Activated CD4-positive, CD25-positive, alpha-beta regulatory T cell treated with anti-CD3 and anti-CD28 coated beads, Interleukin-2, amount 50 U/mL, for 24 hours (primary cell): ENCODE measurements around the gene DLK2.

ENCODE experiments used
- ATAC-seq, 2 donors: fragments of 150-1000 bp; cut with Tn5 transposase; one replicate each; pipeline ENCODE4 v1.10.0; 2021; ENCODE audit warnings: mild to moderate bottlenecking in 1 of 2, moderate library complexity in 1 of 2

Gene DLK2

DNA sequence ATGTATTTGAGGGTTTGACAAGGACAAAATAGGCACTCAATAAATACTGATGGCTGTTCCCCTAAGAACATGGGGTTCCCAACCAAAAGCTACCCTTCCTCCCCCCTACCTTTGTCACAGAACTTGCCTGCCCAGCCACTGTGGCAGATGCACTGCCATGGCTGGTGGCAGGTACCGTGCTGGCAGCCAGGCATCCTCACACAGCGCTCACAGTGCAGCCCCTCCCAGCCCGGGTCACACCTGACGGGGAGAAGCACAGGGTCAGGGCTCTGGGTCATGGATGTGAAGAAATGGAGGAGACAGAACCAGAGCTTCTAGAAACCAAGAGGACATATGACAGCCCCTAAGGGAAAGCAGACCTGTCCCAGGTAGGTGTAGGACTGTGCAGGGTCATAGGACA is 2.5 kb downstream of the DLK2 start:
- no peak for ATAC-seq

DNA sequence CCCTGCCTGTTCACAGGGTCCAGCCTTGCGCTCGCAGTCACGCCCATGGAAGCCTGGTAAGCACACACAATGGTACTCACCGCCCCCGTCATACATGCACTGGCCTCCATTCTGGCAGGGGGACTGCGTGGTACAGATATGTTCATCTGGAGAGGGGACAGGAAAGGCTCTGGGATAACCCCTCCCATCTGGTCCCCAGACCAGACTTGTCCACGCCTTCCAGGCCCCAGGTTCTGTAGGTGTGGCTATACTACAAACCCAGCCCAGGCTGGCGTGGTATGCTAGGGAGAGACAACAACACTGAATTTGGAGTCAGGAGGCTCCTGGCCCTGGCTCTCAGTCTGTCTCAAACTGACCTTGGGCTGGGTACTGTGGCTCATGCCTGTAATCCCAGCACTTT is 3.4 kb downstream of the DLK2 start:
- no peak for ATAC-seq

DNA sequence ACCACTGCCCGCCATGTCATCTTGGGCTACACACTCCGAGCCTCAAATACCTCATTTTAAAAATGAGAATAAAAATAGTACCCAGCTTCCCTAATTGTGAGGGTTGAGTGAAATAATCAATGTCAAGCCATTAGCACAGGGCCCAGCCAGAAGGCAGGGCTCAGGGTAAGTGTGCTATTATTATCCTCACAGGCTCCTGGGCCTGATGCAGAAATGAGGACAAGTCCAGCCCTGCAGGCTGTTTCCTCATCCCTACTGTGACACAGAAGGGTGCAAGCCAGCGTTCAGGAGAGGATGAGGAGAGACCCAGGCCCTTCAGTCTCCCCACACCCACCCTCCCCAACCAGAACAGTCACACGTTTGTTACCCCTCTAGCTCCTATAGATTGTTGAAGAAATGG is 4.0 kb downstream of the DLK2 start:
- no peak for ATAC-seq

DNA sequence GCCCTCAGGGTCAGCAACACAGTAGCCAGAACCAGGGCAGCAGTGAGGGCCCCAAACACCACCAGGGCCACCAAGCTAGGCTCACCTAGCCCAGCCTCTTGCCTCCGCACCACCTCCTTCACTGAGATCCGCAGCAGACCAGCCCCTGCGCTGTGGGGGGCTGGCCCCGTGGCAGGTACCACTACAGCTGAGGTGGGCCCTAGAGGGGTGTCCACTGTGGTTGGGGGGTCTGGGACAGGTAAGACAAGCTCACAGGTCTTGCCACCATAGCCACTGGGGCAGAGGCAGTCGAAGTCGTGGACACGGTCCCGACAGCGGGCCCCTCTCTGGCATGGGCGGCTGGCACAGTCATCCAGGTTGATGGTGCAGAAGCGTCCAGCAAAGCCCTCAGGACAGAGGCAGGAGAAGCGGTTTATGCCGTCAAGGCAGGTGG is 4.6 kb downstream of the DLK2 start:
- ATAC-seq = no peak

DNA sequence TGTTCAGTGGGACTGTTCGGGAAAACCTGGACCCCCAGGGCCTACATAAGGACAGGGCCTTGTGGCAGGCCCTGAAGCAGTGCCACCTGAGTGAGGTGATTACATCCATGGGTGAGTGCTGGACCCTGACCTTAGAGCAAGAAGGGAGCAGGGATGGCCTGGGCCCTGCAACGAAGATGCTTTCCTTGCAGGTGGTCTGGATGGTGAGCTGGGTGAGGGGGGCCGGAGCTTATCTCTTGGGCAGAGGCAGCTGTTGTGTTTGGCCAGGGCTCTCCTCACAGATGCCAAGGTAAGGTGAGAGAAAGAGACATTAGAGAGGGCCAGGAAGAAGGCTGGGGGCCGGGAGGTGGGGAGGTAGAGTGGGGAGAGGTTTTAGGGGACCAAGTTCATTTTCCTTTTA is 6.4 kb downstream of the DLK2 start:
- ATAC-seq = no peak

DNA sequence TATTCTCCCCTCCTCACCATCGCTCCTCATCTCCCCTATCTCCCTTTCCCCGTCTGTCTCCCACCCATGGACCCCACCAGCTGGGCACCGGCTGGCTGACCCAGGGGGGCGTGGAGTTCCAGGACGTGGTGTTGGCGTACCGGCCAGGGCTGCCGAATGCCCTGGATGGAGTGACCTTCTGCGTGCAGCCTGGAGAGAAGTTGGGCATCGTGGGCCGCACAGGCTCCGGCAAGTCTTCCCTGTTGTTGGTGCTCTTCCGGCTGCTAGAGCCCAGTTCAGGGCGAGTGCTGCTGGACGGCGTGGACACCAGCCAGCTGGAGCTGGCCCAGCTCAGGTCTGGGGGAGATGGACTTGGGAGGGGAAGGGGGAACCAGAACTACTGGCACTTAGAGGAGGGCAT is 7.7 kb downstream of the DLK2 start:
- no peak for ATAC-seq

DNA sequence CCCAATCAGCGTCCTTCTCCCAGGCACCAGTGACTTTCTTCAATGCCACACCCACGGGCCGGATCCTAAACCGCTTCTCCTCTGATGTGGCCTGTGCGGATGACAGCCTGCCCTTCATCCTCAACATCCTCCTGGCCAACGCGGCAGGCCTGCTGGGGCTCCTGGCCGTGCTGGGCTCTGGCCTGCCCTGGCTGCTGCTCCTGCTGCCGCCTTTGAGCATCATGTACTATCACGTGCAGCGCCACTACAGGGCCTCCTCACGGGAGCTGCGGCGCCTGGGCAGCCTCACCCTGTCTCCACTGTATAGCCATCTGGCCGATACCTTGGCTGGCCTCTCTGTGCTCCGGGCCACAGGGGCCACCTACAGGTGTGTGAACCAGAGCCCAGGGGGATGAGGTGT is 9.8 kb downstream of the DLK2 start:
- ATAC-seq = no peak

DNA sequence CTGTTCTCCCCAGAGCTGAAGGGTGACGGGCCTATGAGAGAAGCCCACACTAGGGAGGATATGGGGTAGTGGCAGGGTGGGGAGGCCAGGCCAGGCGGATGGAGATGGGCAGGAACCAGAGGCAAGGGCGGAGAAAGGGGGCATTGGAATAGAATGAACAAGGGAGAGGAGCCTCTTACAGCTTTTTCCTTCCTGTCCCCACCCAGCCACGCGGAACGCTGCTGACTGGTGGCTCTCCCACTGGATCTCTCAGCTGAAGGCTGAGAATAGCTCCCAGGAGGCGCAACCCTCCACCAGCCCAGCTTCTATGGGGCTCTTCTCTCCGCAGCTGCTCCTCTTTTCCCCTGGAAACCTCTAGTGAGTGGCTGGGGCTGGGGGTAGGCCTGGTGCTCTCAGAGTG is 10.8 kb downstream of the DLK2 start:
- ATAC-seq = no peak

DNA sequence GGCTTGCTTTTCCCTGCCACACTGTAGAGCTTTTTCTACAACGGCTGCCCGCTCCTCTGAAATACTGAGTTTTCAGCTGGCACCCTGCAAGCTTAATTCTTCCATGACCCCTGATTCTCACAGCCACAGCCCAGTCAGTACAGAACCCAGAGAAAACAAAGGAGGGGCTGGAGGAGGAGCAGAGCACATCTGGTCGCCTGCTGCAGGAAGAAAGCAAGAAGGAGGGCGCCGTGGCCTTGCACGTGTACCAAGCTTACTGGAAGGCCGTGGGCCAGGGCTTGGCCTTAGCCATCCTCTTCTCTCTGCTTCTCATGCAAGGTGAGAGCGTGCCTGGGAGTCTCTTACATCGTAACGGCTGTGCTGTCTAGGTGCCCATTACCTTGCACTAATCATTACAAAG is 11.3 kb downstream of the DLK2 start:
- no peak for ATAC-seq

DNA sequence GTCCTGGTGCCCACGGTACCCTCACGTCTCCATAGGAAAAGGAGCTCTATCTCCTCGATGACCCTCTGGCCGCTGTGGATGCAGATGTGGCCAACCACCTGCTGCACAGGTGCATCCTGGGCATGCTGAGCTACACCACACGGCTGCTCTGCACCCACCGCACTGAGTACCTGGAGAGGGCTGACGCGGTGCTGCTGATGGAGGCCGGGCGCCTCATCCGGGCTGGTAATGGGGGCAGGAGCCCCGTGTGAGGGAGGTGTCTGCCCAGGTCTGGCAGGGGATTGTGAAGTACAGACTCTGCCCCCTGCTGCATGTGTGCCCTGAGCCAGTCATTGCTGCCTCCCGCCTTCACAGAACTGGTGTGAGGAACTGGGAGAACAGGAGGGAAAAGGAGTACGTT is 12.4 kb downstream of the DLK2 start:
- ATAC-seq = no peak

DNA sequence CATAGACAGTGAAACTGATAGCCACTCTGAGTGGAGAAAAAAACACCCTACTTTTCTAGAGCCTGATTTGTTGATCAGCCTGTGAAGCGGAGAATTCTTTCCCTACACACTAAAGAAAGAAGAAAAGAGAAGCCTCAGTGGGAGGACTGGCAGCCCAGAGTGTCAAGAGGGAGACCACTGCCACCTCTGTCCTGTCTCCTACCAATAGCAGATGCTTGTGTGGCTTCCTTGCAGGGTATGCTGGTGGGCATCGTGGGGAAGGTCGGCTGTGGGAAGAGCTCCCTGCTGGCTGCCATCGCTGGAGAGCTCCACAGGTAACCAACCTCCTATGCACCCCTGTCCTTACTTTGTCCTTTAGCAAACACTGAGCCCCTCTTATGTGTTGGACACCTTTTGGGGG is 17.6 kb downstream of the DLK2 start:
- ATAC-seq = no peak

DNA sequence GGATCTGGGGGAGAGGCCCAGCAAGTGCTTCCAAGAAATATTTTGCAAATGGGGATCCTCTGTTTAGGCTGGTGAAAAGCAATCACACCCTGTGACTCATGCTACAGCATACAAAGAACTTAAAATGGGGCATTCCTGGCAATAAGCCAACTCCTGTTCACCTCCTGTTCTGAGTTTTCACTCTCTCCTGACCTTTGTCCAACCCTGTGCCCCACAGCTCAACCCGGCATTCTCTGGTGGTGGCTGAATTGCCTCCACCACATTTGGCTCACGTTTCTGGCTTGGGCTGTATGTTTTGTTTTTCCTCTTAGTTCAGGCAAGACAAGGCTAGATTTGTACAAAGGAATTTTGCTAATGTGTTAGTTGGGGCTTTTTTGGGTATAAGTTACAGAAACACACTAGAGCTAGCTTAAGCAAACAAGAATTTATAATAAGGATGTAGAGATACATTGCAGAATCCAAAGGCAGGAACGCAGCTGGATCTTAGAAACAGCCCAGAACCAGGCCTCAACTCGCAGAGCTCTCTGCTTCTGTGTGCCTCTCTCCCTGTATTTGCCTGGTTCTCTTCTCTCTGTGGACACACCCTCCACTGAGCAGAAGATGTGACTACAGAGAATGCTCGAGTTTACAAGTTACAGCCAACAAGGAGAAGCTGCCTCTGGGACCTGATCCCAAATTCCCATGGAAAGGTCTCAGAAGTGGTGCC is 18.6 kb downstream of the DLK2 start:
- ATAC-seq = peak in 1 of 2 donors; percentile 41

DNA sequence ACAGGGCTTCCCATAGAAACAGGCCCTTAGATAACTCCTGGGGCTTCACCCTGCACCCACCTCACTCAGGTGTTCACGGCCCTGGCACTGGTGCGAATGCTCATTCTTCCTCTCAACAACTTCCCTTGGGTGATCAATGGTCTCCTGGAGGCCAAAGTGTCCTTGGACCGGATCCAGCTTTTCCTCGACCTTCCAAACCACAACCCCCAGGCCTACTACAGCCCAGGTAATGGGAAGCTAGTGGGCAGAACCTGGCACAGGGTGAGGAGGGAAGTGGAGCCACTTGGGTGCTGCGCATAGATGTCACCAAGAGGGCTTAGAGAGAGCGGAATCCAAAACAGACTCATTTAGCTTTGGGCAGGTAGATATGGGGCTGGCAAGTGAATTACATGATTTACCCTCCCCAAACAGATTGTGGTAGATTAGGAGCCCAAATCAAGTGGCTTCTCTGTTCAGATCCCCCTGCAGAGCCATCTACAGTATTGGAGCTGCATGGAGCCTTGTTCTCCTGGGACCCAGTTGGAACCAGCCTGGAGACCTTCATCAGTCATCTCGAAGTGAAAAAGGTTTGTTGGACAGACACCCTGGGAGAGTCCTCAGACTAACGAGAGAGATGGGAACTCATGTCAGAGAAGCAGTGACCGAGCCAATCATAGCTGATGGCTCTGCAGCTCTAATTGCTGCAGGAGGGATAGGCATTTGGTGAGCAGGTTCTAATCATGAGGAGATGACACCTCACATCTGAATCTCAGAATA is 19.5 kb downstream of the DLK2 start:
- ATAC-seq = no peak

DNA sequence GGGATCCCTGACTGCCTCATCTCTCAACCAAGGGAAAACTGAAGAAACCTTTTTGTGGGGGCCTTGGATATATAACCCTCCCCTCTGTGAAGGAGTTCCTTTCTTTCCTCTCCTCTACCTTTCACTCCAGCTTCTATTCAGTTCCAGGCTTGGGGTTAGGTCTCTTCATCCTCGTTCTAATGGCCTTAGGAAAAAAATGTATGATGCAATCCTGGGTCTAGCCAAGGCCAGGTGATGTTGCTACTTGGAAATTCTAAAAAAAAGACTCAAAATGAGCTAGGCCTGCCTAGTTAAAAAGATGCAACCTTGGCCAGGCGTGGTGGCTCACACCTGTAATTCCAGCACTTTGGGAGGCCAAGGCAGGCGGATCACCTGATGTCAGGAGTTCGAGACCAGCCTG is 20.4 kb downstream of the DLK2 start:
- no peak for ATAC-seq

DNA sequence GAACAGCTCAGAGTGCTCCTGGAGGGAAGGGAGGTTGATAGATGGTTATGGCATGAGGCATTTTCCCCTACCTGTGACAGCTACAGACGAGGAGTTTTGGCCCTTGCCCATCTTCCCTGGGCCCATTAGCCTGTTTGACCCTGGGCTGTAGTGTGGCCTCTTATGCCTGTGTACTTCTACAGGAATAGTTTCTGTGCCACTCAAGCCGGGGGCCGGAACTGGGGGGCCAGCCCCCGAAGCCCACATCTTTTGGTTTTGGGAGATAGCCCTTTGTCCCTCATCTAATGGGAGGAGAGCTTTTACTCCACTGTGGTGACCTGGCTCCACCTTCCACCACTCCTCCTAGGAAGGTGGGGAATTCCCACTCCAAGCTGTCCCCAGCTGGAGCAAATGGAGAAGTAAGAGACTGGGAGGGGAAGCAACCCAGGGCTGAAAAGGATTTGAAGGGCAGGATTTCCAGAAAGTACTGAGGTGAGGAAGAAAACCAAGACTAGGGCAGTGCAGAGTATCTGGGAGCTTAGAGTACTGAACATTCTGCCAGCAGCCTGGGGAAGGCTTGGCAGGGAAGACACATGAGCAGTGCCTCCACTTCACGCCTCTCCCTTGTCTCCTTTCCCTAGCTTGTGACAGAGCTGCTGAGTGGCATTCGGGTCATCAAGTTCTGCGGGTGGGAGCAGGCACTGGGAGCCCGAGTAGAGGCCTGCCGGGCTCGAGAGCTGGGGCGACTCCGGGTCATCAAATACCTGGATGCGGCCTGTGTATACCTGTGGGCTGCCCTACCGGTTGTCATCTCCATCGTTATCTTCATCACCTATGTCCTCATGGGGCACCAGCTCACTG is 21.1 kb downstream of the DLK2 start:
- no peak for ATAC-seq

DNA sequence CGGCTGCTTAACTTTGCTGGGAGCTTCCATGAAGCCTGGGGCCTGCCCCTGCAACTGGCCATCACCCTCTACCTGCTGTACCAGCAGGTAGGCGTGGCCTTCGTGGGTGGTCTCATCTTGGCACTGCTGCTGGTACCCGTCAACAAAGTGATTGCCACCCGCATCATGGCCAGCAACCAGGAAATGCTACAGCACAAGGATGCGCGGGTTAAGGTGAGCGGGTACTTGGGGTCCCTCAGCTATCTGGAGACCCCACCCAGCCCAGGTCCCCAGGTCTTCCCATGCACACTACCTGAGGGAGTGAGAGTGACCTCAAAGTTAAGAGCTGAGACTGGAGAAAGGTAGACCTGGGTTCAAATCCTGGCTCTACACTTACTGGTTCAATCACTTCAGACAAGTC is 22.2 kb downstream of the DLK2 start:
- no peak for ATAC-seq

DNA sequence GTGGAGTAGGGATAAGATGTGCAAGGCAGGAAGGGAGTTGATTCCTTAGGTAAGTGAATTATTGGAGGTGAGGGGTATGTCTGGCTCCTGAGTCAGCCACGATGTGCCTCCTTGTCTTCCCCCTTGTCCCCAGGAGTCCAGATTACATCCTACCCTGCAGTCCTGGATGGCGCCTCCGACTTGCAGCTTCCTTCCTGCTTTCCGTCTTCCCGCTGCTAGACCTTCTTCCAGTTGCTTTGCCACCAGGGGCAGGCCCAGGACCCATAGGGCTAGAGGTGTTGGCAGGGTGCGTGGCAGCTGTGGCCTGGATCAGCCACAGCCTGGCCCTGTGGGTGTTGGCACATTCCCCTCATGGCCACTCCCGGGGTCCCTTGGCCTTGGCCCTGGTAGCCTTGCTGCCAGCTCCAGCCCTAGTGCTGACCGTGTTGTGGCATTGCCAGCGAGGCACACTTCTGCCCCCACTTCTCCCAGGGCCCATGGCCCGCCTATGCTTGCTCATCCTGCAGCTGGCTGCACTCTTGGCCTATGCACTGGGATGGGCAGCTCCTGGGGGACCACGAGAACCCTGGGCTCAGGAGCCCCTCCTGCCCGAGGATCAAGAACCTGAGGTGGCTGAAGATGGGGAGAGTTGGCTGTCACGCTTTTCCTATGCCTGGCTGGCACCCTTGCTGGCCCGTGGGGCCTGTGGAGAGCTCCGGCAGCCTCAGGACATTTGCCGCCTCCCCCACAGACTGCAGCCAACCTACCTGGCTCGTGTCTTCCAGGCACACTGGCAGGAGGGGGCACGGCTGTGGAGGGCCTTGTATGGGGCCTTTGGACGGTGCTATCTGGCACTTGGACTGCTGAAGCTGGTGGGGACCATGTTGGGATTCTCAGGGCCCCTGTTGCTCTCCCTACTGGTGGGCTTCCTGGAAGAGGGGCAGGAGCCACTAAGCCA is 23.1 kb downstream of the DLK2 start:
- ATAC-seq = no peak

DNA sequence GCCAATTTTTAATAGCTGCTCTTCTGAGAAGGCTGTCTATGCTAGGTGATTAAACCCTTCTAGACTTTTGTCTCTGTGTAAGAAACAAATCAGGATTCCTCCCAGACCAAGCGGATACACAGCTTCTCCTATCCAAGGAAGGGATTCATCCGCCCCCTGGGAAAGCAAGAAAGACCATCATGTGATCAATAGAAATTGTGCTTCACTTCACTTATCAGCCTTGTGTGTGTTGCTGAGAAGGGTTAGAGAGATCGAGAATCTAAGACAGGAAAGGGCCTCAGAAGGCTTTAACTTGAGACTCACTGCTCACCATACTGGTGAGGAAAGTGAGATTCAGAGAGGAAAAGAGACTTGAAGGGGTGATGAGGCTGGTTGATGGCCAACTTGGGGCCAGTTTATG is 26.5 kb downstream of the DLK2 start:
- no peak for ATAC-seq

DNA sequence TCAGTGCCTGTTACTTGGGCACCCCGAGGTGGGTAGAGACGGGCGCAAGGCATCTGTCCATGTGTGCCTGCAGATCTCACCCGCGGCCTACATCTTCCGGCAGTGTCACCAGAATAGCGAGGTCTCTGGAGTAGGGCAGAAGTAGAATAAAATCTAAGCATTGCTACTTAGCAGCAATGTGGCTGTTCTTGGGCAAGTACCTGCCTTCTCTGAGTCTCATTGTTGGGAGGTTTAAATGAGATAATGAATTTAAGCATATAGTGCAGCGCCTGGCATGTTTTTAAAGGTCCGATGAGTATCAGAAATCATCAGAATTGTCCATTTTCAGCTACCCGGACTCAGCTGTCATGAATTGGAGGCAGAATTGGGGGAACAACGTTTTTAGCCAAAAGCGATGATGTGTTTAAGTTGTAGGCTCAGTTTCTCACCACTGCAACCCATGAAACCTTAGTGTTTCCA is 27.2 kb downstream of the DLK2 start:
- no peak for ATAC-seq

DNA sequence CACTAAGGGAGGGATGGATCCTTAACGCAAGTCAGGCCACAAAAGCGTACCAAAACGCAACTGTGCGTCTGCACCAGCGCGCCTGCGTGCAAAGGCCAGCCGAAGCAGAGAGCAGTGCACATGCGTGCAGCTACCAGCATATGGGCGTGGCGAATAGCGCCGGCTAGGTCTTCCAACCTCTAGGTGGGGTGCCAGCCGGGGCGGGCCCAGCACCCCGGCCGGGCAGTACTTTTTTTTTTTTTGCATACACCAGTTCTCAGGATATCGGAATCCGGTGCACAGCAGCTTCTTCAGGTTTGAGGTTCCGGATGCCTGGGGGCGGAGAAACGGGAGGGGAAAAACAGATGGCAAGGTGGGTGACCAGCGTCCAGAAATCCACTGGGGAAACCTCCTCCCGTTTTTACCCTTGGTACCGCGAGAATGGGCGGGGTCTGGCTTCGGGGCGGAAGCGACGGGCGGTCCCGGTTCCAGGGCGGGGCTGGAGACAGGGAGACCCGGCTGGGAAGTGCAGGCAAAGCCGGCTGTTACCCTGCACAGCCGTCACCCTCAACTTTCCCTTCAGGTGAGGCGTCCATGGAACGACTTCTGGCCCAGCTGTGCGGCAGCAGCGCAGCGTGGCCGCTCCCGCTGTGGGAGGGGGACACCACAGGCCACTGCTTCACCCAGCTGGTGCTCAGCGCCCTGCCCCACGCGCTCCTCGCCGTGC is 27.8 kb downstream of the DLK2 start, which contains the start of gene ABCC10:
TSS of gene ABCC10 (plus strand) at position 136 of the 706 bp plus-strand sequence. CDS start at position 574, 438 bp downstream.
- peak; percentile 93 for ATAC-seq

DNA sequence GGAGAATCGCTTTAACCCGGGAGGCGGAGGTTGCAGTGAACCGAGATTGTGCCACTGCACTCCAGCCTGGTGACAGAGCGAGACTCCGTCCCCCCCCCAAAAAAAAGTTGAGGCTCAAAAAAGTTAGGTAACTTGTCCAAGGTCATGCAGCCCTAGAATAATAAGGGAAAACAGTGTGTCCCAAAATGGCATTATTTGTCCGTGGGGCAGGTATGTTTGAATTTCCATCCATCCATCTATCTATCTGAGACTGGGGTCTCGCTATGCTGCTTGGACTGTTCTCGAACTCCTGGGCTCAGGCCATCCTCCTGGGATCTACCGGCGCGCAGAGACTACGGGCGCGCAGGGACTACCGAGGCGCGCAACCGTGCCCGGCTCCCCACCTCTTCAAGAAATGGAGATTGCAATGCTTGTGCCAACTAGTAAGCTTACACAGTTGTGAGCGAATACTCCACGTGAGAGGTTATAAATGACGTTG is 28.4 kb downstream of the DLK2 start:
- ATAC-seq = no peak
